A549 (cell line): ENCODE data around the gene C1orf115. TPM values are rescaled to one million over a fixed set of nuclear protein-coding genes. Genes with fewer than 3 reads are reported as not detected.

ENCODE experiments used
- ATAC-seq, 2 experiments: fragments of 200-7000 bp in 1 of 2; fragments of >200 bp in 1 of 2; cut with Nextera tagmentation in 1 of 2; cut with Tn5 transposase in 1 of 2; 3 replicates each; pipeline versions ENCODE4 v1.8.0 to v1.9.1; 2018 to 2020; ENCODE audit warnings: mild to moderate bottlenecking in 1 of 2, moderate library complexity in 1 of 2
- CTCF ChIA-PET: fragments of 300-600 bp; sonication (Branson Sonifier 250); formaldehyde crosslinking; extraction: SDS; loops from one replicate; lab custom pipeline; 2021; ENCODE audit warnings: antibody characterized with exemption, inconsistent platforms; lab: Yijun Ruan, JAX
- POLR2A ChIA-PET: fragments of 350-600 bp; formaldehyde crosslinking; extraction: SDS; loops from one replicate; lab custom pipeline; 2021; ENCODE audit warnings: antibody characterized with exemption, inconsistent platforms; lab: Yijun Ruan, JAX
- DNase-seq, 2 experiments: peaks; one replicate each; pipeline versions ENCODE4 v3.0.0 to v3.0.0-alpha.2; 2011 to 2016; ENCODE audit warnings: low read depth in 1 of 2, low spot score in 1 of 2
- FAIRE-seq: peaks from 2 replicates; lab custom pipeline; 2011; peaks lifted over from hg19 to GRCh38; lab: Jason Lieb, UNC
- H3K27ac ChIP-seq, 2 experiments: fragments of >200 bp; sonication (Bioruptor Twin); formaldehyde crosslinking; 3 replicates each; pipeline ENCODE4 v1.5.1; 2016 to 2017
- H3K4me1 ChIP-seq: fragments of >200 bp; sonication (Bioruptor Twin); formaldehyde crosslinking; 3 replicates; pipeline ENCODE4 v1.6.1; 2016
- H3K4me2 ChIP-seq: fragments of >200 bp; sonication (Bioruptor Twin); formaldehyde crosslinking; 3 replicates; pipeline ENCODE4 v1.6.1; 2016
- H3K4me3 ChIP-seq: fragments of >200 bp; sonication (Bioruptor Twin); formaldehyde crosslinking; 3 replicates; pipeline ENCODE4 v1.5.1; 2016
- H3K9me3 ChIP-seq: fragments of >200 bp; sonication (Bioruptor Twin); formaldehyde crosslinking; 3 replicates; pipeline ENCODE4 v1.6.1; 2016
- BHLHE40 ChIP-seq: IDR thresholded peaks from 2 replicates; pipeline ENCODE4 v1.6.1; 2012; ENCODE audit warnings: low read depth, low read length, inconsistent platforms
- FOXS1 ChIP-seq: fragments of 250-450 bp; sonication (Bioruptor Pico); IDR thresholded peaks from 2 replicates; pipeline ENCODE4 v1.5.0; 2020; ENCODE audit warnings: mild to moderate bottlenecking, moderate library complexity
- HMGXB4 ChIP-seq: fragments of 250-450 bp; sonication (Bioruptor Pico); IDR thresholded peaks from 2 replicates; pipeline ENCODE4 v1.5.0; 2021; ENCODE audit warnings: mild to moderate bottlenecking, moderate library complexity, borderline replicate concordance
- HOXB13 ChIP-seq: fragments of 250-450 bp; sonication (Bioruptor Pico); IDR thresholded peaks from 2 replicates; pipeline ENCODE4 v1.5.0; 2020; ENCODE audit warnings: low read depth, mild to moderate bottlenecking, moderate library complexity
- HOXB5 ChIP-seq: fragments of 250-450 bp; sonication (Bioruptor Pico); IDR thresholded peaks from 2 replicates; pipeline ENCODE4 v1.5.0; 2020; ENCODE audit warnings: mild to moderate bottlenecking, moderate library complexity
- JUN ChIP-seq, 2 experiments: fragments of >200 bp; sonication (Bioruptor Twin); formaldehyde crosslinking; IDR thresholded peaks; 2 replicates in 1 of 2; 3 replicates in 1 of 2; pipeline ENCODE4 v1.6.1; 2016 to 2017
- KDM5A ChIP-seq: fragments of 200-600 bp; sonication (generic); IDR thresholded peaks from 2 replicates; pipeline ENCODE4 v1.6.1; 2016; ENCODE audit warnings: antibody characterized with exemption, mild to moderate bottlenecking
- MAX ChIP-seq: IDR thresholded peaks from 2 replicates; pipeline ENCODE4 v1.6.1; 2012
- MAZ ChIP-seq: fragments of 150-350 bp; IDR thresholded peaks from 2 replicates; pipeline ENCODE4 v1.6.1; 2014; ENCODE audit warnings: antibody characterized with exemption, low read depth, low read length, borderline replicate concordance
- MYC ChIP-seq: IDR thresholded peaks from 2 replicates; pipeline ENCODE4 v1.6.1; 2012; ENCODE audit warnings: mild to moderate bottlenecking, inconsistent platforms, low read length, improper control_type of control experiment, borderline replicate concordance
- NFE2L2 ChIP-seq: fragments of 150-350 bp; conservative IDR thresholded peaks from 2 replicates; pipeline ENCODE4 v1.6.1; 2014; ENCODE audit warnings: low read length
- NPAS2 ChIP-seq: fragments of 250-450 bp; sonication (Bioruptor Pico); IDR thresholded peaks from 2 replicates; pipeline ENCODE4 v1.8.0; 2022; ENCODE audit warnings: mild to moderate bottlenecking, moderate library complexity, borderline replicate concordance
- PBX3 ChIP-seq: IDR thresholded peaks from 2 replicates; pipeline ENCODE4 v1.6.1; 2012
- POLR2AphosphoS2 ChIP-seq: conservative IDR thresholded peaks from 2 replicates; pipeline ENCODE4 v1.6.1; 2012; ENCODE audit warnings: low read length, improper control_type of control experiment, inconsistent platforms
- RAD21 ChIP-seq, 2 experiments: fragments of >200 bp in 1 of 2; sonication (Bioruptor Twin) in 1 of 2; formaldehyde crosslinking in 1 of 2; IDR thresholded peaks in 1 of 2; conservative IDR thresholded peaks in 1 of 2; 2 replicates in 1 of 2; 3 replicates in 1 of 2; pipeline ENCODE4 v1.6.1; 2012 to 2018; ENCODE audit warnings: inconsistent platforms in 1 of 2
- RARB ChIP-seq: fragments of 250-450 bp; sonication (Bioruptor Pico); IDR thresholded peaks from 2 replicates; pipeline ENCODE4 v1.8.0; 2021; ENCODE audit warnings: mild to moderate bottlenecking, moderate library complexity
- REST ChIP-seq: fragments of 200-600 bp; sonication (generic); IDR thresholded peaks from 2 replicates; pipeline ENCODE4 v1.6.1; 2016; ENCODE audit warnings: antibody characterized with exemption, mild to moderate bottlenecking, moderate library complexity
- USF2 ChIP-seq: fragments of 450-650 bp; IDR thresholded peaks from 2 replicates; pipeline ENCODE4 v1.6.1; 2014; ENCODE audit warnings: antibody characterized with exemption
- ZNF302 ChIP-seq: fragments of 250-450 bp; sonication (Bioruptor Pico); IDR thresholded peaks from 2 replicates; pipeline ENCODE4 v1.9.0; 2021; ENCODE audit warnings: inconsistent platforms, mild to moderate bottlenecking, moderate library complexity
- WGBS: methylation state at CpG from one replicate; pipeline ENCODE4 v1.1.6; 2017; ENCODE audit errors: missing lambda C conversion rate; 5-methylcytosine and 5-hydroxymethylcytosine counted together
- polyA plus RNA-seq, 4 experiments: library from polyadenylated mRNA; depleted of rRNA in 3 of 4; stranded (reverse); fragments of >200 nt; fragmentation: RNase III in 1 of 4; extraction: RNeasy Plus Mini Kit Qiagen cat#74134 plus additional on column Dnase treatment in 1 of 4; gene quantifications; 2 replicates in 3 of 4; 3 replicates in 1 of 4; pipeline ENCODE4 v1.2.3, GENCODE V29; 2011 to 2017

C1orf115 gene
- polyA plus RNA-seq, 2 of the 4 experiments (the other 2 are of a cell fraction): 6.4 to 7.5 TPM

- Histone ChIP-seq H3K4me3 (no peak overlapping the region), H3K4me2 (no peak overlapping the region), H3K4me1 (no peaks in the 10 kb centered on the region), H3K9me3 (no peaks in the 10 kb centered on the region), H3K27ac (no peak overlapping the region)
- FAIRE-seq (no peak), ATAC-seq (no peak), DNase-seq (no peak)
- WGBS: 49% methylated on average over 10 of the region's 13 CpGs
- POLR2A ChIA-PET: no interaction called here
- CTCF ChIA-PET: no interaction called here
- TF ChIP-seq ZNF302 (CRISPR knock-in tag) (no peak), NFE2L2 (no peak), POLR2AphosphoS2 (no peak), MAZ (no peak), USF2 (no peak), BHLHE40 (no peak), HOXB5 (CRISPR knock-in tag) (no peak), MYC (no peak), FOXS1 (CRISPR knock-in tag) (no peak), JUN (IDR thresholded peaks at IDR 0.05) (no peak), HMGXB4 (CRISPR knock-in tag) (no peak), MAX (no peak), RARB (CRISPR knock-in tag) (no peak), HOXB13 (CRISPR knock-in tag) (no peak), REST (no peak)
These were observed 37.2 kb upstream of the C1orf115 start for GRCh38 chr1:220652995-220653394.

- FAIRE-seq (no peak), ATAC-seq (0 out of 6 replicates have a peak, but pooled peaks of 1 of the 2 experiments have one; percentile 30), DNase-seq (no peak)
- WGBS: 68% methylated on average over 1 of the region's 1 CpG
- Histone ChIP-seq H3K27ac (no peak overlapping the region), H3K4me2 (no peak overlapping the region), H3K4me3 (no peak overlapping the region), H3K4me1 (no peaks in the 10 kb centered on the region), H3K9me3 (no peaks in the 10 kb centered on the region)
- ChIA-PET POLR2A (no interaction called here), CTCF (no interaction called here)
- TF ChIP-seq PBX3 (no peak), KDM5A (no peak), NPAS2 (CRISPR knock-in tag) (no peak), RAD21 (conservative IDR thresholded peaks at IDR 0.05 in 1 of 2, IDR thresholded peaks at IDR 0.05 in 1 of 2) (no peak)
These were observed 34.7 kb upstream of the C1orf115 start for GRCh38 chr1:220655509-220655908.
